ENCODE data around the gene ADH1C. TPM values are rescaled to one million over a fixed set of nuclear protein-coding genes. Genes with fewer than 3 reads are reported as not detected.

The ADH1C gene
- total RNA-seq, 1 experiment from 2014 or later = not detected

- no peak overlapping the region for H4K5ac ChIP-seq (ENCODE audit: insufficient read length, low read depth, low read length)
- no peaks in the 10 kb centered on the region for H3K23me2 ChIP-seq (ENCODE audit: insufficient read length, low read depth, low read length, poor library complexity, severe bottlenecking)
- H3K9me3 ChIP-seq (ENCODE audit: control insufficient read depth, low read depth, low read length) = no peaks in the 10 kb centered on the region
- H3K36me3 Mint-ChIP-seq (ENCODE audit: insufficient read depth in 1 of 3, low read depth in 3 of 3) = peaks cover 4 to 10% (median 6%) of the 10 kb centered on the region in 3 experiments; a peak in 4 of 7 replicates
- no peak overlapping the region for H3K27ac ChIP-seq (ENCODE audit: insufficient read length, low read depth, low read length)
- DNase-seq = no peak
- H3K14ac ChIP-seq (ENCODE audit: insufficient read depth, low read length) = no peak overlapping the region
- H2BK20ac ChIP-seq (ENCODE audit: low read depth, low read length, poor library complexity, severe bottlenecking) = no peak overlapping the region
- H3K23ac ChIP-seq (ENCODE audit: insufficient read length, low read depth, low read length) = no peak overlapping the region
- peaks cover 24 to 33% of the 10 kb centered on the region in 2 experiments for H3K9me3 Mint-ChIP-seq
- no peak overlapping the region for H3K4ac ChIP-seq (ENCODE audit: low read depth, low read length)
- no peak overlapping the region for H3K56ac ChIP-seq (ENCODE audit: insufficient read length, low read depth, low read length)
- TF ChIP-seq CTCF (conservative IDR thresholded peaks at IDR 0.05) = no peak
- H3K18ac ChIP-seq (ENCODE audit: insufficient read length, low read depth, low read length) = no peak overlapping the region
- H2BK5ac ChIP-seq (ENCODE audit: insufficient read length, low read length) = no peak overlapping the region
- no peak overlapping the region for H3K9ac ChIP-seq (ENCODE audit: extremely low read depth, insufficient read length, low read length)
- H4K8ac ChIP-seq (replicated peaks; ENCODE audit: insufficient read length, low read depth, low read length) = no peak overlapping the region
- no peaks in the 10 kb centered on the region for H3K79me2 ChIP-seq (ENCODE audit: insufficient read depth, low read length)
- H3K4me1 Mint-ChIP-seq = no peaks in the 10 kb centered on the region
- no peak overlapping the region for H4K91ac ChIP-seq (ENCODE audit: insufficient read length, low read depth, low read length)
- H2AK5ac ChIP-seq (ENCODE audit: insufficient read length, low read length) = no peak overlapping the region
- no peak overlapping the region for H2BK120ac ChIP-seq (ENCODE audit: low read depth, low read length, poor library complexity, severe bottlenecking)
- no peaks in the 10 kb centered on the region for H3K4me1 ChIP-seq (ENCODE audit: insufficient read depth, low read length)
- no peak overlapping the region for H2AFZ ChIP-seq (ENCODE audit: low read length)
- no peak overlapping the region for H2BK15ac ChIP-seq (ENCODE audit: low read depth, low read length)
- H4K20me1 ChIP-seq (ENCODE audit: control insufficient read depth, insufficient read depth, insufficient read length) = no peaks in the 10 kb centered on the region
- no peaks in the 10 kb centered on the region for H3K79me1 ChIP-seq (ENCODE audit: insufficient read depth, low read depth, low read length, poor library complexity, severe bottlenecking)
- no peak overlapping the region for H3T11ph ChIP-seq (ENCODE audit: low read length)
- H3K27ac Mint-ChIP-seq = peak overlapping the region in 1 of 3 experiments; percentile 72; a peak in 2 of 7 replicates
- H3K4me3 Mint-ChIP-seq = no peak overlapping the region
- no peaks in the 10 kb centered on the region for H3K27me3 ChIP-seq (ENCODE audit: insufficient read depth, low read length)
- no peak overlapping the region for H3K4me2 ChIP-seq (ENCODE audit: insufficient read depth, insufficient read length, low read length)
- H3K27me3 Mint-ChIP-seq (ENCODE audit: low read depth) = no peaks in the 10 kb centered on the region
- H2BK12ac ChIP-seq (ENCODE audit: insufficient read length, low read depth, low read length) = no peak overlapping the region
These were observed 8.8 kb upstream of the ADH1C start for GRCh38 chr4:99361268-99361898.
